Superior temporal gyrus (tissue), 1 donor: ENCODE measurements around the gene LAMA3.

Source experiments
- DNase-seq: peaks from one replicate; pipeline ENCODE4 v3.0.0-alpha.2; 2016; ENCODE audit errors: extremely low spot score

The LAMA3 gene

GRCh38 chr18:23969664-23970063, 280.4 kb downstream of the LAMA3 start:
- DNase-seq, result no peak

DNA sequence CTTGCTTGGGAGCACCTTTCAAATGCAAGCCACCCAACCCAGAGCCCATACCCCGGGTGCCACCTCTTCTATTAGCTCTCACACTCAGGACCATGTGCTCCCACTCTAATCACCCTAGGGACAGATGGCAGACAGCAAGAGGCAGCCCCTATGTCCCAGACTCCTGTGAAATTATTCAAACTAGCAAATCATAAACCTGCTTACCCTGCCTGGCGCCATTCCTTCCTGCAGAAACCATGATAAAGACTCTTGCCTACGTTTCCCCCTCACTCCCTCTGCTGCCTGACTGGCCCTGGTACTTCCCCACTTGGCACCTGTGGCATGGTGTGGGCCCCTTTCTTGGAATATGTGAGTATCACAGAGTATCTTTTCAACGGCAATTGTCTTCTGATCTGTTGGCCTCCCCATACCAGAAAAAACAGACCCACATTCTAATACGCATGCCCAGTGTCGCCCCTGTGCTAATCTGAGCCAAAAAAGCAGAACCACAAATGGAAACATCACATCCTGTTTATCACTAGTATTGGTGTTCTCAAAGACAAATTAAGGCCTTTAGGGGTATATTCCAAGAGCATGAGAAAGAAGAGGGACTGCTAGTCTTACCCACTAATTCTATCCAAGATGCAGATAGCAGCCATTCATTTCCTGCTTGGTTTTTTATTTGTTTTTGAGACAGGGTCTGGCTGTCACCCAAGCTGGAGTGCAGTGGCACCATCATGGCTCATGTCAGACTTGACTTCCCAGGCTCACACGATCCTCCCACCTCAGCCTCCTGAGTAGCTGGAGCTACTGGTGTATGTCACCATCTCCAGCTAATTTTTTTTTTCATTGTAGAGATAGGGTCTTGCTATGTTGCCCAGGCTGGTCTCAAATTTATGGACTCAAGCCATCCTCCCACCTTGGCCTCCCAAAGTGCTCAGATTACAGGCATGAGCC, 281.2 kb downstream of the LAMA3 start:
- DNase-seq, result no peak

GRCh38 chr18:23971097-23971440, 281.8 kb downstream of the LAMA3 start:
- DNase-seq, result no peak

GRCh38 chr18:23971666-23972230, 282.5 kb downstream of the LAMA3 start:
- no peak for DNase-seq

- no peak for DNase-seq
These were observed 283.2 kb downstream of the LAMA3 start for GRCh38 chr18:23972453-23972852.

DNA sequence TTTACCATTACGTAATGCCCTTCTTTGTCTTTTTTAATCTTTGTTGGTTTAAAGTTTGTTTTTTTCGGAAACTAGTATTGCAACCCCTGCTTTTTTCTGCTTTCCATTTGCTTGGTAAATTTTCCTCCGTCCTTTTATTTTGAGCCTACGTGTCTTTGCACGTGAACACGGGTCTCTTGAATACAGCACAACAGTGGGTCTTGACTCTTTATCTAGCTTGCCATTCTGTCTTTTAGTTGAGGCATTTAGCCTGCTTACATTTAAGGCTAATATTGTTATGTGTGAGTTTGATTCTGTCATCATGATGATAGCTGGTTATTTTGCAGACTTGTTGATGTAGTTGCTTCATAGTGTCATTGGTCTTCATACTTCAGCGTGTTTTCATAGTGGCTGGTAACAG, 287.9 kb downstream of the LAMA3 start:
- no peak for DNase-seq

- no peak for DNase-seq
These were observed 288.6 kb downstream of the LAMA3 start for GRCh38 chr18:23977719-23978483.

GRCh38 chr18:23981369-23981980, 292.2 kb downstream of the LAMA3 start:
- no peak for DNase-seq

DNA sequence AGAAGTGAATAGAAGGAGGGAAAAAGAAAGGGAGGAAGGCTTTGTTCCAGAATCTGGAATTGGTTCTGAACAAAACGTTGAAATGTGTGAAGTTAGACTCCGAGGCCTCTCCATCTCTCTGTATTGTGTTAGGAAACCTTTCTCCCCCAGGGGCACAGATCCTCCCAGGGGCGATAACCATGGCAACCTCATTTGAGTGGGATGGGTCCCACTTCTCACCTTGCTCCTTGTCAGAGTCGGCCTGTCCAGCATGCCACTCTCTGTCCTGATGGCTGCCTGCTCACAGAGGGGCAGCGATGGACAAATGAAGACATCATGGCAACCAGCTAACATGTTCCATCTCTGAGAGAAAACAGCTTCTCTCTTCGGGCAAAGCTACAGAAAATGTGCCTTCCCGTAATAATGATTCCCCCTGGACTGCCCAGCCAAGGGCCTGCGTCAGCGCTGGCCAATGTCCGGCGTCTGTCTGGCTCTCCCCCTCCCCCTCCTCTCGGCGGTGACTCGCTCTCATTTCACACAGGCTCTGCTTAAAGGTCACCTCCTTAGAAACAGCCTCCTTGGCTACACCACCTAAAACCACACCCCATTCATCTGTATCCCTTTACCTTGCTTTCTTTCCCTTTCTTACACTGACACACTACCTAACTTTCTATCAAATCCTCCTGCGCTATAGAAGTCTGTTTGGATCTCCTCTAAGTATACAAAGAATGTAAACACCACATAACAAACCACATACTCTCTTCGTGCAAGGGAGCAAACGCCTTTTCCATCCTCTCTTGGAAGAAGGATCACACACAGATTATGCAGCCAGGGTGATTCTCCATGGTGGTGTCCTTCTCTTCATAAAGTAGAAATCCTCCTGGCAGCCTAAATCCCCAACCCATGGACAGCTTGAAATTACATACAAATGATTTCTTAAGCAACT, 293.2 kb downstream of the LAMA3 start:
- DNase-seq, result no peak

- no peak for DNase-seq
These were observed 293.9 kb downstream of the LAMA3 start for GRCh38 chr18:23983112-23983511.

GRCh38 chr18:23986600-23987359, 297.5 kb downstream of the LAMA3 start:
- no peak for DNase-seq

DNA sequence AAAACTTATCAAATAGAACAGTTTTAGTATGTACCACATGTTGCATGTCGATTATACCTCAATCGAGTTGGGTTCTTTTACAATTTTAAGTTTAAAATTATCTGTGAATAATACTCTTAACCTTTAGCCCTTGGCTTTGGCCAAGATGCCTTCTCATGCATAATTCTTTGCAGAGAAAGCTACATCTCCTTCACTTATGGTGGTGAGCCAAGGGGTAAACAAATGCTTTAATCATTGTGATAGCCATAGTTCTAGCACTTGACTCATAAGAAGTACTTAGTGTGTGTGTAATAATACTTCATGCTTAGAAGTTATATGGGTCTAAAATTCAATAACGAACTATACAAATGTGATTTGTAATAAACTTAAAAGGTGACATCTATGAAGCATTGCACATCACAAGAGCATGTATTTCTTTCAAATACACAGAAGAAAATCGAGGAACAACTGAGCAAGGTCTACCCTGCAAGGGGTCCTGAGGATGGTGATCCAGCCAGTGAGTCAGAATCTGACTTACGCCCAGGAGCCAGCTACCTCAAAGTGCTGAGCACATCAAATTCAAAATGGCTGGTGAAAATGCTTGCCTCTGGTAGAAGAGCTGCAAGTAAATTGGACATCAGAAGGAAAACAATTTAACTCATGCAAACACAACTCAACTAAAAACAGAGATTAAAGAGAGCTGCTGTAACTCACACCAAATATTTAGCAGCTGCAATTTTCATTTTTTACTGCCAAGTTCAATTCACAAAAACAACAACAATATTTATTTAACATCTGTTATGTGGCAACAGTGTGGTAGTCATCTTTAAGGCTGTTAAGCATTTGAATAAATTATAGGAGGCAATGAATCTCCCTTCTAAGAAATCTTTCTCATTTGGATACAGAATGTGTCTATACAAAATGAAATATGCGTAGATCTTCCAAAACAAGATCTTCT, 301.5 kb downstream of the LAMA3 start:
- no peak for DNase-seq

DNA sequence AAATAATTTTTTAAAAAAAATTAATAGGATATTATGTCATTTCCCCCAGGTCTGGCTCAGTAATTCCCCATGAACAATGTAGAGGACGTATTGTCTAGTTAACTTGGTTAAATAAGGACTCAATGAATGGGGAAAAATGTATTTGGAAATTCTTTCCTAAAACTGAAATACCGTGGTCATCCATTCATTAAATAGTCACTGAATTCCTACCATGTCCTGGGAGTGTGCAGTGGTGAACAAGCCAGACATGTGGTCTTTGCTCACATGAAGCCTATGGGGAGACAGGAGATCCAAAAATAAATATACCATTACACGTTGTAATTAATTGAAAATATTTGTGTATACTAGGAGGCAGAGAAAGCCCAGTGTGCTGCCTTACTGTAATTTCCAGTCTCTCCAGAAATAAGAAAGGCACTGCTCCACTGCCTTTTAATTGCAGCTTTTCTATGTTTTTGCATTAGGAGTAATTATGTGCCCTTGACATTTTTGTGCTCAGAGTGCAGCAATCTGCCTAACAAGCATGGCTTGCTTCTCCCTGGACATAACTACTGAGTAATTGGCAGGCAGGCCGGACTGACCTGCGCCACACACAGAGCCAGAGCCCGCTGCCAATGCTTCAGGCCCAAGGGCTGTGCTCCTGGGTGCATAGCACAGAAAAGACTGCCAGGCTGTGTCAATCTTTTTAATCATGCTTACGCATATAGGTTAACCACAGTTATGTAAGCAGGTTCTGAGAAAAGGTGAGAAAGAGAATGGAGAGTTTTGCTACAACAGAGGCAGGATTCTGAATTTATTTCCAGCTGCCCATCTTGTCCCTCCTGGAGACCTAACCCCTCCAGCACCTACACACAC, 303.1 kb downstream of the LAMA3 start:
- DNase-seq, result no peak

GRCh38 chr18:23992941-23993280, 303.7 kb downstream of the LAMA3 start:
- no peak for DNase-seq

DNA sequence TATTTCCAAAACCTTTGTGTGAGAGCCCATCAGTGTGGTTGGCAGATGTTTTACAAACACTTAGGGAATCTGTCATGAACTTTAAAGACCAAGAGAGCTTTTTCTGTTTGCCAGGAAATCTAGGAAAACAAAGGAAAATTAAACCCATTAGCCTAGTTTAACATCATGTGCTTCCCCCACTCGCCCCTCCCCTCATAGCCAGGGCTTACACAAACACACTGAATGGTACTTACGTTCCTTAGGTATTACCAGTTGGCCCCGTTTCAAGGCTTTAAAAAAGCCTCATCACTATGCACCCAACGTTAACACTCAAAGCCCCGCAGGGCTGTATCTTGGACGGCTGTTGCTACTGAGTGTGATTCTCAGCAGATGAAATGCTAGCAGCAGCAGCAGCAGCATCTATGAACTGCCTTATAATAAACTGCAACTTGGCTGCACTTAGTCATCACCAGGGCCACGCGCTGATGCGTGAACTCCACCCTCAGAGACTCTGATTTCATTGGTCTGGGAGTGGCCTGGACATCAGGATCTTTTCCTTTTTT, 305.2 kb downstream of the LAMA3 start:
- no peak for DNase-seq

GRCh38 chr18:23995180-23995579, 305.9 kb downstream of the LAMA3 start:
- DNase-seq, result no peak

- no peak for DNase-seq
These were observed 308.8 kb downstream of the LAMA3 start for GRCh38 chr18:23998018-23998417.

DNA sequence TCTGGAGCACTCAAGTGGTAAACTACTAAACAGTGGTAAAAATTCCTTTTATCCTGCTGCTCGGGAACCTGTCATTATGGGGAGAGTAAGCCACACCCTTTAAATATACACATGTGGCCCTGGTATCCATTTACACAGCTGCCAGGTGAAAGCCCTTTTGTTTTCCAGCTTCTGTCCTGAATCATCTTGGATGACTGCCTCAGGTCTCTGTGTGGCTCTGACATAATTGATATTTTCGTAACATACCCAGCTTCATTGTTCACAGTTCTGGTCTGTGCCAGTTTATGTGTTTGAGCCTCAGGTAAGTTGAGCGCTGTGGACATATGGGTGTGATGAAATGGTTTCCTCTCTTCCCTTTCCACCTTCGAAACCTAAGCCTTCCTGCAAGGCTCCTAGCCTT, 309.6 kb downstream of the LAMA3 start:
- no peak for DNase-seq
